NCI-H2171 treated with DMSO at 0.1 percent for 48 hours (cell line): ENCODE results near the gene ZNF143.
"Not testable (repeated sequence)": the region's sequence is repeated elsewhere in the genome, so short reads cannot be mapped to it uniquely, and the experiment has no call there.

Experiments
- DNase-seq: peaks from one replicate; lab custom pipeline; 2025; lab: John Stamatoyannopoulos, UW

Gene ZNF143

DNA sequence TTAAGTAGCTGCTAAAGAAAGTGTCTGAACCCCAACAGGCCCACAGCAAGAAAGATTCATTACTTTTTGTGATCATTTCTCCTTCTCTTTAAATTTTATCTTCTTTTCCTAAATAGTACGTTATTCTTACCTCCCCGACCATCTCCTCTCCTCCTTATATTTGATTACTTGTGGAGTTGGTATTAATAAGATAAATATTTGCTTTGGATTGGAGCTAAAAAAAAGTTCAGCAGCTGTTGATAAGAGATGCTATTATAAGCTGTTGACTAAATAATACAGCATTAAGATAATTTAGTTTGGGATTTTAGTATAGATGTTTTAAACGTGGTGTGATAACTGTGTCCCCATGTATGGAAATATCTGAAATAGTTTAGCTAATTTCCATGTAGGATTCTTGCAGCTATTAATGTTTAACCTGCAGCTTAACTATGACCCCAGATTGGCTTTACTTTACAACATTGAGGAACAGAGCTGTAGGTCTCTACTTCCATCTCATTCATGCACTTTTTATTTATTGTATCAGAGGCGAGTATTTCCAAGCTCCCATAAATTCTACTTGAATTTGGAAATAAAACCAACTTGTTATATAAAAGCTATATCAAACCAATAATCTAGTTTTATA is 37.8 kb downstream of the ZNF143 start:
- no peak for DNase-seq

DNA sequence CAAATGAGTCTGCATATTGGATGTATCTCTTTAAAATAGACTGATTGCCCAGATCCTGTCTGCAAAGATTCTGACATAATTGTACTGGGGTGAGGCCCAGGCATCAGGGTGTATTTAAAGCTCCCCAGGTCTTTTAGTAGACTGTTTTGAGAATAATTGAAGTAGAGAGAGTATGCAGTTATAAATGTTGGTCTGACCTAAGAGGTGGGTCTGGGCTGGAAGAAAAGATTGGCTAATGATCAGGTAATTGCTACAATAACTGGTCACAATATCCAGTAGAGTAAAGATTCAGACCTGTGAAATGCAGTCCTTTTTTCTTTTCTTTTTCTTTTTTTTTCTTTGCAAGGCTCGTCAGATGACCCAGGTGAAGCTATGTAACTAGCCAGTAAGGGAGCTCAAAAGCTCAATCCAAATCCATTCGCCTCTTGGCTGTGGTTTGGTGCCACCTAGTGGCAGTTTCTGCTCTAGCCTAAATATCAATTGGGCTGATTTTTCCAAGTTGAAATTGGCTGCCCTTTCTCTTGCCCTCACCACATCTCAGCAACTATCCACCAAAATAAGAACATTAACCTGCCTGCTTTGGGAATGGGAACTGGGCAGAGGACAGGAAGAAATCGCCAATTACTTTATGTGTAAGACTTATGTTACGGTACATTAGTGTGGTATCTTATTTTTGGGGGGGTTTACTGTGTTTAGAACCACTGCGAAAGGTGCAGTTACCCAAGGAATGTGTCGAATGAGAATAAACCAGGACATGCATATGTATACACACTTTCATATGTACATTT is 45.9 kb downstream of the ZNF143 start:
- DNase-seq = peak; percentile 51

DNA sequence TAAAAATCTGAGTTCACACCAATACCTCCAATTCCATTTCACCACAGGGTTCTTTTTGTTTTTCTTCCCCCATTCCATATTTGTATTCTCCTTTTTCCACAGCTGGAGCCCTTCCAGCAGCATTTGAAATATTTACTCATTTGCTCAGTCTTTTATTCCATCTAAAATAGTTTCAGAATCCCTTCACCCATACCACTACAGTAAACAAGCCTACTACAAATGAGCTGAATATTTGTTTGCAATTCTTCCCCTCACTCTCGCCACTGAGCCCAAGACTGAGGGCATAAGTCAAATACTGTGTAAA is 46.4 kb downstream of the ZNF143 start:
- DNase-seq = no peak

DNA sequence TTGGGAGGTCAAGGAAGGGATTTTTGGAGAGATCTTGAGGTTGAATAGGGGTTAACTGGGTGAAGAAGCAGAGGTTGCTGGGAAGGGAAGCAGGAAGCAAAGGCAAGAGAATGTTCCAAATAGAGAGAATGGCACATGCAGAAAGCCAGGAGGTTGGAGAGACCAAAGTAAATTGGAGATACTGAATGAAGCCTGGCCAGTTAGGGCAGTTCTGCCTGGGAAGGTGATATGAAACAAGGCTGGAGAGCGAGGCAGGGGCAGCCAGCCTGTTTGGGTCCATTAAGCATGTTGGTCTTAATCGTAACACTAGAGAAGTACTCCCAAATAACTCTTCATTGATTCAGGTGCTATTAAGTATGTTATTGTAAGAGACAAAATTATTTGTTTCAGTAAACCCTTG is 48.2 kb downstream of the ZNF143 start:
- DNase-seq = no peak

DNA sequence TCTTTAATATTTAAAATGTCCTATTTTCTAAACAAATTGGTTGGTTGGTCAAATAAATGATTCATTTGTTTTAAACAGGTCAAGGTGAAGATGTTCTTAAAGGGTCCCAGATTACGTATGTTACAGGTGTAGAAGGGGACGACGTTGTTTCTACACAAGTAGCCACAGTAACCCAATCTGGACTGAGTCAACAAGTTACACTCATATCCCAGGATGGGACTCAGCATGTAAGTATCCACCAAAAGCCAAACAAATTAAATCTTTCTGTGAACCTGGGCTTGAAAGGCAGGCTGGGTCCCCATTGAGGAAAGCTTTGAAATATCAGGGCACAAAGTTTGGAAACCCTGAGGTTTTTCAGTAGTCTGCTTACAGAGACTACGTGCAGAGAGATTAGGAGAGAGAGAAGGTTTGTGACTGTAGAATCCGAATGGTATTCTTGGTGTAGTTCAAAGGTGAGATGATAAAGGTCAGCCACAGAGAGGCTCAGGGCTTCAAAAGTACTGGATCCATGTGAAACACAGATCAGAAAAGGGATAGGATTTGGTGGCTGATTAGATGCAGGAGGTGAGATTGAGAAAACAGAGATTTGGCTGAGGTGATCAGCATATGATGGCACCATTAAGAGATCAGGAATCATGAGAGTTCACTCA is 51.7 kb downstream of the ZNF143 start:
- no peak for DNase-seq

DNA sequence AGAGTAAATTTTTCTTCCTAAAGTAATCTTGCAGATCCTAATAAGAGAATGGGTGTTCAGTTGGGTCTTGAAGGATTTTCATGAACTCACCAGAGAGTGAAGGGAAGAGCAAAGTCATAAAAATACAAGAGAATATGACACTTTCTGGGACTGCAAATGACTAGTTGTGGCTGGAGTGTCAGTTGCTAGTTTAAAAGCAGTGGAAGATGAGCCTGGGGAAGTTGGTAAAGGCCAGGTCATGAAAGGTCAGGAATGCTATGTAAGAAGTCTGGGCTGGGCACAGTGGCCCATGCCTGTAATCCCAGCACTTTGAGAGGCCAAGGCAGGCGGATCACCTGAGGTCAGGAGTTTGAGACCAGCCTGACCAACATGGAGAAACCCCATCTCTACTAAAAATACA is 53.8 kb downstream of the ZNF143 start:
- not testable (repeated sequence) for DNase-seq

DNA sequence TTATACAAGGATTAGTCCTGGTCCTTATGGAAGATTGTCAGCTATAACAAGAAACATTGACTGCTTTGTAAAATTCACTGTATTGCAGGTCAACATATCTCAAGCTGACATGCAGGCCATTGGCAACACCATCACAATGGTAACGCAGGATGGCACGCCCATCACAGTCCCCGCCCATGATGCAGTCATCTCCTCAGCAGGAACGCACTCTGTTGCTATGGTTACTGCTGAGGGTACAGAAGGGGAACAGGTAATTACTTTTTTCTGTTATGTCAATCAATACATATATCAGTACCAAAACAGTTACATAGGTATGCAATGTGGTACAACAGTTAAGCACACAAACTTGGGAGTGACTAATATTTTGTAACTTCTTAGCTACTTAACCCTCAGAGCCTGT is 55.3 kb downstream of the ZNF143 start:
- no peak for DNase-seq

DNA sequence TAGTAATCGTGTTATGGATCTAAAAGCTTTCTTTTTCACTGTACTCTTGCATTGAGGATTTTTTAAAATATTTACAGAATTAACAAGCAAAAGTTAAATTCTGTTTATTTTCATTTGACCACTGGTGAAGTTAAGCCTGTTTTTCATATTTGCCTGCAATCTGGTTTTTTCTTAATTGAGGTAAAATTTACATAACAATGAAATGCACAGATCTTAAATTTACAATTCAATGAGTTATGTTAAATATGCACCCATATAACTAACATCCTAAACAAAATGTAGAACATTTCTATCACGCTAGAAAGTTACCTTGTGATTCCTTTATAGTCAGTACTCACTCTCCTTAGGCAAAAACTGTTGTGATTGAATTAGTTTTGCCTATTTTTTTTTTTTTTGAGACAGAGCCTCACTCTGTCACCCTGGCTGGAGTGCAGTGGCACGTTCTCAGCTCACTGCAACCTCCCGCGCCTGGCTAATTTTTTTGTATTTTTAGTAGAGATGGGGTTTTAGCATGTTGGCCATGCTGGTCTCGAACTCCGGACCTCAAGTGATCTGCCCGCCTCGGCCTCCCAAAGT is 58.1 kb downstream of the ZNF143 start:
- DNase-seq = no peak

DNA sequence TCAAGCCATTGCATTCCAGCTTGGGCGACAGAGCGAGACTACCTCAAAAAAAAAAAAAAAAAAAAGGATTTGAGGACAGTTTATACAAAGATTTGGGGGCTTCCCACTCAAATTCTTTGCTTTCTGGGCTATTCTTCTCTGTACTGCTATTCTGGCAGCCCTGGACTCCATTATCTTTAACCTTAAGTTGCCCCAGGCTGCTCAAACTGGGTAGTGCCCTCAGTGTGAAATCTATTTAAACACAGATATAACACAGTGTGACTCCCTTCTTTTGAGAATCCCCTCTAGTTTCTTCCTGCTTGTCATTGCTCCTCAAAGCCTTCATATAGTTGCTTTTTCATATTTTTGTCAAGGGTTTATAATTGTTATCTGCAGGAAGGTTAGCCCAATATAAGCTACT is 63.2 kb downstream of the ZNF143 start:
- DNase-seq = no peak

DNA sequence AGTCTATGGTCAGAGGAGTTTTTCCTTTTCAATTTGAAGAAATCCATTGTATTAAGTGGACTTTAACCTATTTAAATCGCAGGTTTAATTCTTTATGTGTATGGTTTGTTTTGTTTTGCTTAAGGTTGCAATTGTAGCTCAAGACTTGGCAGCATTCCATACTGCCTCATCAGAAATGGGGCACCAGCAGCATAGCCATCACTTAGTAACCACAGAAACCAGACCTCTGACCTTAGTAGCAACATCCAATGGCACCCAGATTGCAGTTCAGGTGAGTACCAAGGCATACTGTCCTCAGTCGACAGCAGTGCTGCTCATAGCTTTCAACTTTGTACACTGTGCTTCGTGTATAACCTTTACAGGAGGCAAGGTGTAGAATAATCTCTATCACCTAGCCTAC is 64.3 kb downstream of the ZNF143 start:
- no peak for DNase-seq

DNA sequence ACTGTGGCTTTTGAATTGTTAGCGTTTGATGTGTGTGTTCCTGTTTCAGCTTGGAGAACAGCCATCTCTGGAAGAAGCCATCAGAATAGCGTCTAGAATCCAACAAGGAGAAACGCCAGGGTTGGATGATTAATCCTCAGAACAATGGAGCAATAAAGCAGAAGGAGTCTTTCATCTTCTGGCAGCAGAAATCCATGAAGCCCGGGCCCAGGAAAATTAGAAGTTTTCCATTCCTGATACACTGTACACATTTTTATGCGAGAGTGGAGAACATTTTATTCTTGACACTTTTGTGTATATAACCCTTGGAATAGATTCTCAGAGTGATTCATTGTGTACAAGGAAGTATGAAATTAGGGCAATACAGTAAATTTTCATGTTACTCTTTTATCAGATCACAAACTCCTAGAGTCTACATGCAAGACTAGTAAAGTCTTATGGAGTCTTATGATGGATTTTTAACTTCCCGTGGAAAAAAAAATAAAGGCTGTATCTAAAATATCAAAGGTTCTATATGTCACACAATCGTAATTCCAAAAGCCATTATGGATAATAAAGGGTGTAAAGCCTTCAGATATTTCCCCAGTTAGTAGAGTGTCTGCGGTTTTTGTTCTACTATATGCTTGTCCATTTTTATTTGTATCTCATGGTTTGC is 66.8 kb downstream of the ZNF143 start:
- no peak for DNase-seq

DNA sequence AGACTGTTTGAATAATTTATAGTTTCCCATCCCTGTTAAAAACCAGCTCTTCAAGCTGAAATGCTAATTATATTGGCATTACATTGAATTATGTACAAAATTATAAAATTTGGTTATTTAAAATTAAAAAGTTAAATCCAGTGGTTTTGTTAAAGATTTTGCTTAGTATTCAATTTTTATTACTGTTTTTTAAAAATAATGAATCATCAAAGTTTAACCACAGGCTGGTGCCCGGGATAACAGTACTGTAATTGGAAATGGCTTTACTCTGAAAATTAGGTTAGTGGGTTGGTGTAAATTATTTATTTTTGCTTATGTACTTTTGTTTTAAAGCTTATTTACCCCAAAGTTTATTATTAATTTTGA is 67.3 kb downstream of the ZNF143 start:
- no peak for DNase-seq

DNA sequence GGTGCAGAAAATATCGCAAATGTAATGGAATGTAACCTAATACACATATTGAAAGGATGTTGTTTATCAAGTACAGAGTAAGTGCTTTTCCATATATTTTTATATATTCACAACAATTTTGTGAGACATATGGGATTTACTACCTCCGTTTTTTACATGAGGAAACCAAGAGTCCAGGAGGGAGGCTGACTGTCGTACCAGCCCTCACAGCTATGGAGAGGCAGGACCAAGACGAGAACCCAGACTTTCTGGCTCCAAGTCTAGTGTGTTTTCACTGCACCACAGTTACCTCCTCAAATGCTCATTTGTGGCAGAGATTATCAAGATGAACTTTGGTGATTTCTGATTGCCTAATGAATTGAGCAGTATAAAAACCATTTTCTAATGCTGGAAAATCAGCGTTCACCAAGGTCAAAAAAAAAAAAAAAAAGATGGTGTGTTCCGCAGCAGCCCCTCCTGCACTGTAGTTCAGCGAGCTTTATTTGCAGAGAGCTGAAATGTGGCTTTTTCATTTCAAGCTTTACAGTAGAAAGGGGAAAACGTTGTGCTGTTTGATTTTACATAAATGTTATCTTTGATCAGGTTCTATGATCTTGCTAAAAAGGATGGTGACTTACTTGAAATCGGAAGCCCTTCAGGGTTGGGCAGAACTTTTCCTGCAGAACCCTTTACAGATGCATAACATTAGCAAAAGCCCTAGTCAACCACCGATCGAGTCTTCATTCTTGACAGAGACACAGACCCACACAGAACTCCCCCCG is 67.9 kb downstream of the ZNF143 start:
- DNase-seq = no peak

DNA sequence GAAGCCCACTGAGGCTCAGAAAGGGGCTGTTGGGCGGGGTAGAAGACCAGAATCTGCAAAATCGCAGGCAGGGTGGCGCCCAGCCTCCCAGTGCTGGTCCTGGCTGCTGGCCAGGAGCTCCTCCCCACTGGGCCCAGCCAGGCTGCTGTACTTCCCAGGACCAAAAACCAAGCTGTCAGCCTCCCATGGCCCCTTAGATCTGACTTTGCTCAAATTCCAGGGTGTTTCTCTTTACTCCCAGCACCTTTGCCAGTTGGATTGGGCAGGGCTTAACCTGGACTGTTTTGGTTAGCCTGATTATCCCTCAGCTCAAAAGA is 68.5 kb downstream of the ZNF143 start:
- peak; percentile 12 for DNase-seq

DNA sequence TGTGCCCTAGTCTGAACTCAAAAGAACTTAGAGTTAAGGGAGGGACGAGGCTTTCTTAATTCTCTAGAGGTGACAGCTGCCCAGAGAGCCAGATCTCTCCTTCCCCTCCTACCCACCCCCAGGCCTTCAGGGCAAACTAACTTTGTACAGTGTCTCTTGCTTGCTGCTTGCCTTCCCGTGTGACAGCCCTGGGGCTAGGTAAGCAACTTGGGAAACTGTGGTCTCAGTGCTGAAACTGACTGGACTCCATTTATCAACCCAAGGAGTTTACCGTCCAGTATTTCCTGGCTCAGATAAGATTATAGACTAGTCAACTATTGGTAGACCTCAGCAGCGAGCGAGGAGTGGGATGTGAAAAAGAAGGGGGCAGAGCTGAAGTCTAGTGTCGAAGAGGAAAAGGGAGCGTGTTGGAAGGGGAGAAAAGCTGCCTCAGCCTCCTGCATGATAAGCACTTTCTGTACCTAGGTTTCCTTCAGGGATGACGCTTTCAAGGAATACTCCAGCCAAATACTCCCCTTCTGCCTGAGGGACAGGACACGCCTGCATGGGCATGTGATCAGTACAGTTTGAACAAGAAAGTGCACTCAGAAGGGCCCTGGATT is 69.3 kb downstream of the ZNF143 start:
- DNase-seq = no peak

DNA sequence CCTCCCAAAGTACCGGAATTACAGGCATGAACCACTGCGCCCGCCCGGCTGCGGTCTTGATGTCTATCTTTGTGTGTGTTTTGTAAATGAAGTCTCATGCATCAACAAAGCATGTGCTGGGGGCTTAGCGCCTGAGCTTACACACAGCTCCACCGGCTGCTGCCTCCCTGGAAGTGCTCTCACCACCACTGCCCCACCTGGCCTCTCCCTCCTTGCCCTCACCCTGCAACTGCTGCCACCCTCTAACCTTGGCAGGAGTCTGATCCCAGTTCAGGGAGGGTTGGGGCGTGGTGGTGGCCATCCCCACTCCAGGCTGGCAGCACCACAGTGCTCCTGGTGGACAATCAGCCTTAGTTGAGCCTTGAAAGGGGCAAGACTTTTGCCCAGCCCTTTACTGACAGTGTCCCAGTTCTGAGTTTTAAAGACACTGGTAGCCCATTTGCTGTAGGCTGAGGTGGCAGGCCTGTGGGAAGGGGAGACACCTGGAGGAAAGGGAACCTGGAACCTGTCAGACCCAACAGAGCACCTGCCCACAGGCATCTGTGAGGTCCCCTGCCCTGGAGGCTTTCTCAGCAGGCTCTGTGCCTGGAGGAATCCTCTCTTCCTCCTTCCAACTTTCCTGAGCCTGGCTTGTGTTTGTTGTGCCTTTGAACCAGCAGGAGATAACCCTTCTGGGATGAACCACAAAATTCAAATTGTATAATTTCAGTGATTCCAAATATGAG is 70.3 kb downstream of the ZNF143 start:
- no peak for DNase-seq

DNA sequence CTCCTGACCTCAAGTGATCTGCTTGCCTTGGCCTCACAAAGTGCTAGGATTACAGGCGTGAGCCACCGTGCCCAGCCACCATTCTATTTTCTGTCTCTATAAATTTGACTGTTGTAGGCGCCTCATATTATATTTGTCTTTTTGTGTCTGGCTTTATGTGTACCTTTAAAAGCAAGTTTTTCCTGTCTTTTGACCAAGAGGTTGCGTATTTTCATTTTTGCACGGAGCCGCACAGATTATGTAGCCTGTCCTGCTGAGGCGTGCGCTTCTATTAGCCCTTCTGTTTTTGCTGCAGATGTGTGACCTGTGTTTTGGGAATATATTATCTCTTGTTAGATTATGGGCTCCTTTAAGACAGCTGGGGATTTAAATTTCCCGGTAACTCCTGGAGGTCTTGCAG is 72.2 kb downstream of the ZNF143 start:
- no peak for DNase-seq

DNA sequence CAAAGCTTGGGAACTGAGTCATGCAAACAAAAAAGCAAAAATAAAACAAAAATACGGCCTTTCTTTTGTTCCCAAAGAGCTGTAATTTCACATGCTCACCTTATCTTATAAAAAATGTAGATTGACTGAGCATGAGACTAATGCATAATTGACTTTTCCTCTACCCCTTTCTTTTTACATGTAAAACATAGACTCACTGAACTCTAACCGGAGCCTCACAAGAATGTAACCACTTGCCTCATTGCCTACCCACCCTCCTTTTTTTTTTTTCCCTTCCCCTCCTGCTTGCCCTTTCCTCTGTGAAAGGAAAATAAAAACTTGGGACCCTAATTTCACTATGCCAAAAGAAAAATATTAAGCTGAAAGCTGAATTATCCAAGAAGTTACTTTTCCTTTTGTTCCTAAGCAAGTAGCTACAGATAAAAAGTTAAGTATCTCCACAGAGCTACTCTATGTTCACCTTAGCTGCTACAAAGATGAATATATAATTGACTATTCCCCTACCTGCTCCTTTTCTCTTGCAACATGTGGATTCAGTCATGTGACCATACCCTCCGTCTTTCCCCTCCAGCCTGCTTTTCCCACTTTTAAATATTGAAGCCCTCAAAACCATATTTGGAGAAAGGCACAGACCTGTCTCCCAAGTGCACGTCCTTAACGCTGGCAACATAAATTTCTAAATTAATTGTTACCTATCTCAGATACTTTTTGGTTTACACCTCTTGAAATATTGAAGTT is 73.1 kb downstream of the ZNF143 start:
- DNase-seq = no peak

DNA sequence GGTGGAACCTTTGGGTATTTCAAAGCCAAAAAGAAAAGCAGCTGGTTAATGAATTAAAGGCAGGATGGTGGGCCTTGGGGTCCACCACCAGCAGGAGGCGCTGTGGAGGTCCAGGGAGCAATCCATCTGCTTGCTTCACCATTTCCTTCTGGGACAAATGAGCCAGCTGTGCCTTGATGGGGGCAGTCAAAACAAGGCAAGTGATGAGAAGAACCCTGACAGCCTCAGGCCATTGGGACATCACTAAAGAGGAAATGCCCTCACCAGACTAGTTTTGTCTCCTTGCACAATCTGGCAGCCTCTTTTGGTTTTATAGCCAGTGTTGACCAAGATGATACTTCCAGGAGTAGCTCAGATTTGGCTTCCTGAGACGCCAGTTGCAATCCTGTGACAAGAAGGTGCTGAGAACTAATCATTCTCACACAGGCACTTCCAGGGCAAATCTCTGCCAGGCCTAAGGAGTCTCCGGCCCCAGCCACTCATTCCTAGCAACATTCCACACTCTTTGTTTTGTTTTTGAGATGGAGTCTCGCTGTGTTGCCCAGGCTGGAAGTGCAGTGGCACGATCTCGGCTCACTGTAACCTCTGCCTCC is 74.5 kb downstream of the ZNF143 start:
- DNase-seq = no peak

DNA sequence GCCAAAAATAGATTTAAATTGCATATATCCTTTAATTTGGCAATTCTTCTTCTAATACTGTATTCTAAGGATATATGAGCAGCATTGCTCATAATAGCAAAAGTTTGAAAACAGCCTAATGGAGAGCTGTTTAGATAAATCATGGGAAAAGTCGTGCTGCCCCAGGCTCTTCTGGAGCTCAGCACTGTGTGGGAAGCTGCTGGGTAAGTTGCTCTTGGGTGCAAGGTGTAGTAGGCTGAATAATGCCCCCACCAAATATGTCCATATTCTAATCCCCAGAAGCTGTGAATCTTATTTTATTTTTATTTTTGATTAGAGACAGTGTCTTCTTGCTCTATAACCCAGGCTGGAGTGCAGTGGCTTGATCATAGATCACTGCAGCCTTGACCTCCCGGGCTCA is 77.7 kb downstream of the ZNF143 start:
- DNase-seq = no peak
